HepG2 (cell line): ENCODE data around the gene PRSS53.

Experiments used
- CEBPB ChIP-seq: IDR thresholded peaks from 2 replicates; pipeline ENCODE4 v1.6.1; 2011; ENCODE audit warnings: low read depth, low read length, improper control_type of control experiment, borderline replicate concordance
- CTCF ChIP-seq: sonication (generic); formaldehyde crosslinking; IDR thresholded peaks from 2 replicates; pipeline ENCODE4 v1.5.0; 2020; ENCODE audit warnings: mild to moderate bottlenecking, missing genetic modification reagents, moderate library complexity
- EZH2 ChIP-seq: conservative IDR thresholded peaks from 2 replicates; pipeline ENCODE4 v1.6.1; 2012; ENCODE audit warnings: mild to moderate bottlenecking, low read depth, low read length, moderate library complexity
- KDM2A ChIP-seq: sonication (generic); formaldehyde crosslinking; IDR thresholded peaks from 2 replicates; pipeline ENCODE4 v1.4.0; 2020; ENCODE audit warnings: low read depth, missing genetic modification reagents, borderline replicate concordance
- MLLT10 ChIP-seq: sonication (generic); formaldehyde crosslinking; IDR thresholded peaks from 2 replicates; pipeline ENCODE4 v1.4.0; 2020; ENCODE audit warnings: missing genetic modification reagents
- MYNN ChIP-seq: sonication (generic); formaldehyde crosslinking; IDR thresholded peaks from 2 replicates; pipeline ENCODE4 v1.4.0; 2020; ENCODE audit warnings: mild to moderate bottlenecking, low read depth, missing genetic modification reagents
- NR2F2 ChIP-seq: IDR thresholded peaks from 2 replicates; pipeline ENCODE4 v1.6.1; 2012; ENCODE audit warnings: low read depth, inconsistent platforms, borderline replicate concordance
- POLR2A ChIP-seq, 2 experiments: IDR thresholded peaks; 2 replicates each; pipeline ENCODE4 v1.6.1; 2011; ENCODE audit warnings: low read depth in 2 of 2, low read length in 2 of 2, mild to moderate bottlenecking in 1 of 2, moderate library complexity in 1 of 2; ENCODE audit not compliant: insufficient read depth in 1 of 2
- POLR2AphosphoS5 ChIP-seq: IDR thresholded peaks from 2 replicates; pipeline ENCODE4 v1.6.1; 2012; ENCODE audit warnings: low read depth, low read length
- RAD21 ChIP-seq: fragments of 450-650 bp; formaldehyde crosslinking; IDR thresholded peaks from 2 replicates; pipeline ENCODE4 v1.5.0; 2020; ENCODE audit warnings: mild to moderate bottlenecking
- SMC3 ChIP-seq: IDR thresholded peaks from 2 replicates; pipeline ENCODE4 v1.6.1; 2011; ENCODE audit warnings: low read length, improper control_type of control experiment
- TCF12 ChIP-seq, 2 experiments: fragments of 450-650 bp in 1 of 2; sonication (generic) in 1 of 2; formaldehyde crosslinking in 1 of 2; IDR thresholded peaks; 2 replicates each; pipeline versions ENCODE4 v1.6.1 to v1.8.0; 2017 to 2022; ENCODE audit warnings: antibody characterized with exemption in 1 of 2, mild to moderate bottlenecking in 1 of 2, missing genetic modification reagents in 1 of 2, moderate library complexity in 1 of 2
- ZBTB40 ChIP-seq, 2 experiments: fragments of 450-650 bp in 1 of 2; sonication (generic) in 1 of 2; formaldehyde crosslinking in 1 of 2; IDR thresholded peaks; 2 replicates each; pipeline versions ENCODE4 v1.6.1 to v1.8.0; 2016 to 2022; ENCODE audit warnings: antibody characterized with exemption in 1 of 2, mild to moderate bottlenecking in 1 of 2, missing genetic modification reagents in 1 of 2

- no peak for TF ChIP-seq TCF12 (IDR thresholded peaks at IDR 0.05)
- TF ChIP-seq TCF12 (CRISPR knock-in tag; IDR thresholded peaks at IDR 0.05), result no peak
- TF ChIP-seq EZH2, result no peak
- TF ChIP-seq CTCF (CRISPR knock-in tag), result no peak
- TF ChIP-seq MLLT10 (CRISPR knock-in tag), result no peak
- TF ChIP-seq KDM2A (CRISPR knock-in tag), result no peak
- TF ChIP-seq NR2F2, result no peak
- no peak for TF ChIP-seq RAD21 (CRISPR knock-in tag)
- no peak for TF ChIP-seq POLR2A (IDR thresholded peaks at IDR 0.05; ENCODE audit: insufficient read depth in 1 of 2, low read depth in 2 of 2, low read length in 2 of 2)
- TF ChIP-seq MYNN (CRISPR knock-in tag), result no peak
- no peak for TF ChIP-seq SMC3
- no peak for TF ChIP-seq CEBPB
- no peak; the same call in 1 of the 2 replicates for TF ChIP-seq POLR2AphosphoS5
- no peak for TF ChIP-seq ZBTB40 (IDR thresholded peaks at IDR 0.05)
- TF ChIP-seq ZBTB40 (CRISPR knock-in tag; IDR thresholded peaks at IDR 0.05), result no peak
Observed at GRCh38 chr16:31111881-31112466, 23.2 kb upstream of the PRSS53 start.
